Measurements from ENCODE around the gene SOWAHC.
A peak's percentile ranks its signal among the peaks of the same experiment; 100 is the strongest.
"Not testable (repeated sequence)": the region's sequence is repeated elsewhere in the genome, so short reads cannot be mapped to it uniquely, and the experiment has no call there.

The SOWAHC gene

GRCh38 chr2:109613922-109614714 is at the start of gene SOWAHC, which contains the start of gene SEPTIN10:
Gene SOWAHC (plus strand): TSS chr2:109614364. CDS start chr2:109614490, 126 bp downstream.
Gene SEPTIN10 (minus strand): TSS chr2:109613966. CDS start chr2:109613827, 139 bp downstream.
- ATAC-seq (ENCODE audit: low read depth) = peak; percentile 91
- Histone ChIP-seq H3K4me3 (ENCODE audit: severe bottlenecking) (peak within 1 kb of the TSS; percentile 76), H3K27ac (ENCODE audit: poor library complexity, severe bottlenecking) (peak within 1 kb of the TSS; percentile 91), H3K27me3 (ENCODE audit: insufficient read depth, poor library complexity, severe bottlenecking) (no peaks in the 10 kb centered on the region), H3K9me3 (ENCODE audit: severe bottlenecking) (no peaks in the 10 kb centered on the region), H3K36me3 (ENCODE audit: low read depth) (peaks cover 19% of the 10 kb centered on the region), H3K4me1 (ENCODE audit: insufficient read depth, poor library complexity, severe bottlenecking) (peaks cover 16% of the 10 kb centered on the region)
- no peak for TF ChIP-seq CTCF (IDR thresholded peaks at IDR 0.05; ENCODE audit: poor library complexity, severe bottlenecking)
- DNase-seq (ENCODE audit: low spot score) = peak; percentile 99

- Histone ChIP-seq H3K4me3 (ENCODE audit: severe bottlenecking) (no peak overlapping the region), H3K4me1 (ENCODE audit: insufficient read depth, poor library complexity, severe bottlenecking) (no peaks in the 10 kb centered on the region), H3K27me3 (ENCODE audit: insufficient read depth, poor library complexity, severe bottlenecking) (no peaks in the 10 kb centered on the region), H3K27ac (ENCODE audit: poor library complexity, severe bottlenecking) (no peak overlapping the region), H3K36me3 (ENCODE audit: low read depth) (peaks cover 60% of the 10 kb centered on the region), H3K9me3 (ENCODE audit: severe bottlenecking) (peaks cover 2% of the 10 kb centered on the region)
- no peak for DNase-seq (ENCODE audit: low spot score)
- no peak for ATAC-seq (ENCODE audit: low read depth)
- no peak for TF ChIP-seq CTCF (IDR thresholded peaks at IDR 0.05; ENCODE audit: poor library complexity, severe bottlenecking)
These were observed 38.8 kb upstream of the SOWAHC start for GRCh38 chr2:109575373-109575772.

DNA sequence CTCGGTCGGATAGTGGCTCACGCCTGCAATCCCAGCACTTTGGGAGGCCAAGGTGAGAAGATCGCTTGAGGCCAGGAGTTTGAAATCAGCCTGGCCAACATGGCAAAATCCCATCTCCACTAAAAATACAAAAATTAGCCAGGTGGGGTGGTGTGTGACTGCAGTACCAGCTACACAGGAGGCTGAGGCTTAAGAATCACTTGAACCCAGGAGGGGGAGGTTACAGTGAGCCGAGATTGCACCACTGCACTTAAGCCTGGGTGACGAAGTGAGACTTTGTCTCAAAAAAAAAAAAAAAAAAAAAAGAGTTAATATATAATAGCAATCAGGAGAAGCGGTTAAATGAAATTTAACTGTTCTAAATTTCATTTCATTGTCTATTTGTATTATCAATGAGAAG is 36.5 kb upstream of the SOWAHC start:
- ATAC-seq (ENCODE audit: low read depth); H3K9me3 ChIP-seq (ENCODE audit: severe bottlenecking); H3K4me1 ChIP-seq (ENCODE audit: insufficient read depth, poor library complexity, severe bottlenecking); H3K27me3 ChIP-seq (ENCODE audit: insufficient read depth, poor library complexity, severe bottlenecking); H3K27ac ChIP-seq (ENCODE audit: poor library complexity, severe bottlenecking); DNase-seq (ENCODE audit: low spot score); H3K4me3 ChIP-seq (ENCODE audit: severe bottlenecking): not testable (repeated sequence)
- peaks cover 49% of the 10 kb centered on the region for H3K36me3 ChIP-seq (ENCODE audit: low read depth)

- Histone ChIP-seq H3K4me3 (ENCODE audit: severe bottlenecking) (no peak overlapping the region), H3K9me3 (ENCODE audit: severe bottlenecking) (no peaks in the 10 kb centered on the region), H3K27ac (ENCODE audit: poor library complexity, severe bottlenecking) (no peak overlapping the region), H3K36me3 (ENCODE audit: low read depth) (peaks cover 41% of the 10 kb centered on the region), H3K27me3 (ENCODE audit: insufficient read depth, poor library complexity, severe bottlenecking) (no peaks in the 10 kb centered on the region), H3K4me1 (ENCODE audit: insufficient read depth, poor library complexity, severe bottlenecking) (no peaks in the 10 kb centered on the region)
- TF ChIP-seq CTCF (IDR thresholded peaks at IDR 0.05; ENCODE audit: poor library complexity, severe bottlenecking) = no peak
- ATAC-seq (ENCODE audit: low read depth) (no peak), DNase-seq (ENCODE audit: low spot score) (no peak)
These were observed 31.0 kb upstream of the SOWAHC start for GRCh38 chr2:109582928-109583895.

- no peak for ATAC-seq (ENCODE audit: low read depth)
- peaks cover 50% of the 10 kb centered on the region for H3K36me3 ChIP-seq (ENCODE audit: low read depth)
These were observed 27.5 kb upstream of the SOWAHC start for GRCh38 chr2:109586687-109587086.

More at GRCh38 chr2:109586687-109587086, 27.5 kb upstream of the SOWAHC start:
- H3K27ac ChIP-seq (ENCODE audit: poor library complexity, severe bottlenecking) = no peak overlapping the region
- no peaks in the 10 kb centered on the region for H3K9me3 ChIP-seq (ENCODE audit: severe bottlenecking)
- no peak for DNase-seq (ENCODE audit: low spot score)
- TF ChIP-seq CTCF (IDR thresholded peaks at IDR 0.05; ENCODE audit: poor library complexity, severe bottlenecking) = no peak
- no peaks in the 10 kb centered on the region for H3K4me1 ChIP-seq (ENCODE audit: insufficient read depth, poor library complexity, severe bottlenecking)
- H3K4me3 ChIP-seq (ENCODE audit: severe bottlenecking) = no peak overlapping the region
- no peaks in the 10 kb centered on the region for H3K27me3 ChIP-seq (ENCODE audit: insufficient read depth, poor library complexity, severe bottlenecking)

Data from RWPE2 (cell line).